ENCODE results near the gene SLC5A5. TPM values are rescaled to one million over a fixed set of nuclear protein-coding genes. Genes with fewer than 3 reads are reported as not detected.

Gene SLC5A5
- polyA plus RNA-seq, 1 of the 3 experiments (the other 2 are of a cell fraction), result 0.02 TPM

DNA sequence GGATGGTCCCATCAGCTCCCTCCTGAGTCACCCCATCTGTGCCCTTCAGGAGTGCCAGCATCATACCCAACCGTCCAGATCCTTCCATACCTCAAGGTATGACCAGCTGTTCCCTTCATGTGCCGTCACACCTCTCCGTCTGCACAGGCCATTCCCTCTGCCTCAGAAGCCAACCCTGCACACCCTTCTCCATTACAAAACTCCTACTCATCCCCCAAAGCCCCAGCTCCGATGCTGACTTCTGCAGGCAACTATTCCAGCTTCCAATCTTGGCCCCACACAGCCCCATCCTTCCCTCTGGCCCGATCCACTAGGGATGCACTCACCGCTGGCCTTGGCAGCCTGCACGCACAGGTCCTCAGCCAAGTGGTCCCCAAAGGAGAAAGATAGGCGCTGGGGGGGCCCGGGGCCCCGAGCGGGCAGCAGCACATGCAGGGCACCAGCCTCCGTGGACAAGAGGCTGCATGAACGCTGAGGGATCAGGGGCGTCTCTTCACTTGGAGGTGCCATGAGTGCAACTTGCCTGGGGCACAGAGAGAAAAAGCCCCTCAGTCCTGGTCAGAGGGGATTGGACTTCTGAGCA lies 27.7 kb upstream of the SLC5A5 start:
- no peaks in the 10 kb centered on the region for H3K36me3 ChIP-seq (replicated peaks in 1 of 2; ENCODE audit: control insufficient read depth in 1 of 2, insufficient read depth in 2 of 2, low read length in 1 of 2)
- H3K27ac ChIP-seq (ENCODE audit: low read depth in 2 of 2, low read length in 1 of 2), result no peak overlapping the region
- DNase-seq, result no peak
- no peaks in the 10 kb centered on the region for H3K9me2 ChIP-seq
- ChIA-PET POLR2A (interaction anchor here (3.1 kb wide), 1 partner anchor 16 kb away, joined by 14 read pairs; the partner anchor contains the start of gene RPL18A), CTCF (interaction anchor here (1.1 to 2.8 kb wide), 4 partner anchors 11 to 404 kb away, joined by 3 to 20 read pairs (median 3); partner anchors contain the start of gene CCDC124)
- no peaks in the 10 kb centered on the region for H4K20me1 ChIP-seq (ENCODE audit: insufficient read depth)
- no peak overlapping the region for H2AFZ ChIP-seq (ENCODE audit: low read depth)
- H3K4me2 ChIP-seq, result no peak overlapping the region
- WGBS (ENCODE audit: low lambda C conversion rate), result 84% methylated on average over 14 of the region's 14 CpGs
- no peak overlapping the region for H3K9ac ChIP-seq
- H3F3A ChIP-seq (replicated peaks; ENCODE audit: insufficient read depth), result no peaks in the 10 kb centered on the region
- peaks cover 0 to 14% of the 10 kb centered on the region in 2 experiments; a peak in 1 of 4 replicates for H3K4me1 ChIP-seq (ENCODE audit: control insufficient read depth in 1 of 2, insufficient read depth in 2 of 2, low read depth in 1 of 2, low read length in 1 of 2)
- H3K27me3 ChIP-seq (ENCODE audit: insufficient read depth), result no peaks in the 10 kb centered on the region
- no peaks in the 10 kb centered on the region for H3K9me3 ChIP-seq
- no peak for TF ChIP-seq TCF12 (IDR thresholded peaks at IDR 0.05)
- no peak for TF ChIP-seq RXRA (IDR thresholded peaks at IDR 0.05; ENCODE audit: borderline replicate concordance, low read depth)
- no peak for TF ChIP-seq SIN3A (IDR thresholded peaks at IDR 0.05; ENCODE audit: borderline replicate concordance, low read depth, low read length)
- TF ChIP-seq SMC3 (IDR thresholded peaks at IDR 0.05; ENCODE audit: low read depth, low read length), result no peak
- no peak for TF ChIP-seq MXI1 (IDR thresholded peaks at IDR 0.05; ENCODE audit: low read depth, low read length)
- TF ChIP-seq JUND (IDR thresholded peaks at IDR 0.05), result no peak
- TF ChIP-seq, protein P1, sequence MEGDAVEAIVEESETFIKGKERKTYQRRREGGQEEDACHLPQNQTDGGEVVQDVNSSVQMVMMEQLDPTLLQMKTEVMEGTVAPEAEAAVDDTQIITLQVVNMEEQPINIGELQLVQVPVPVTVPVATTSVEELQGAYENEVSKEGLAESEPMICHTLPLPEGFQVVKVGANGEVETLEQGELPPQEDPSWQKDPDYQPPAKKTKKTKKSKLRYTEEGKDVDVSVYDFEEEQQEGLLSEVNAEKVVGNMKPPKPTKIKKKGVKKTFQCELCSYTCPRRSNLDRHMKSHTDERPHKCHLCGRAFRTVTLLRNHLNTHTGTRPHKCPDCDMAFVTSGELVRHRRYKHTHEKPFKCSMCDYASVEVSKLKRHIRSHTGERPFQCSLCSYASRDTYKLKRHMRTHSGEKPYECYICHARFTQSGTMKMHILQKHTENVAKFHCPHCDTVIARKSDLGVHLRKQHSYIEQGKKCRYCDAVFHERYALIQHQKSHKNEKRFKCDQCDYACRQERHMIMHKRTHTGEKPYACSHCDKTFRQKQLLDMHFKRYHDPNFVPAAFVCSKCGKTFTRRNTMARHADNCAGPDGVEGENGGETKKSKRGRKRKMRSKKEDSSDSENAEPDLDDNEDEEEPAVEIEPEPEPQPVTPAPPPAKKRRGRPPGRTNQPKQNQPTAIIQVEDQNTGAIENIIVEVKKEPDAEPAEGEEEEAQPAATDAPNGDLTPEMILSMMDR (IDR thresholded peaks at IDR 0.05), result no peak
- TF ChIP-seq, protein P2, sequence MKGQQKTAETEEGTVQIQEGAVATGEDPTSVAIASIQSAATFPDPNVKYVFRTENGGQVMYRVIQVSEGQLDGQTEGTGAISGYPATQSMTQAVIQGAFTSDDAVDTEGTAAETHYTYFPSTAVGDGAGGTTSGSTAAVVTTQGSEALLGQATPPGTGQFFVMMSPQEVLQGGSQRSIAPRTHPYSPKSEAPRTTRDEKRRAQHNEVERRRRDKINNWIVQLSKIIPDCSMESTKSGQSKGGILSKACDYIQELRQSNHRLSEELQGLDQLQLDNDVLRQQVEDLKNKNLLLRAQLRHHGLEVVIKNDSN (IDR thresholded peaks at IDR 0.05; ENCODE audit: borderline replicate concordance, low read depth), result no peak
- no peak for TF ChIP-seq EP300 (IDR thresholded peaks at IDR 0.05; ENCODE audit: borderline replicate concordance in 1 of 2, low read depth in 1 of 2, low read length in 1 of 2)
- no peak for TF ChIP-seq RAD21 (IDR thresholded peaks at IDR 0.05; ENCODE audit: low read length)
- TF ChIP-seq NRF1 (IDR thresholded peaks at IDR 0.05; ENCODE audit: low read depth, low read length), result no peak
- no peak for TF ChIP-seq FOSL2 (IDR thresholded peaks at IDR 0.05; ENCODE audit: borderline replicate concordance, low read depth)
- TF ChIP-seq TEAD4 (IDR thresholded peaks at IDR 0.05; ENCODE audit: borderline replicate concordance, insufficient read depth), result no peak
- no peak for TF ChIP-seq FOXM1 (IDR thresholded peaks at IDR 0.05; ENCODE audit: low read depth)
- TF ChIP-seq YY1 (IDR thresholded peaks at IDR 0.05; ENCODE audit: low read depth), result no peak
- TF ChIP-seq, protein P3, sequence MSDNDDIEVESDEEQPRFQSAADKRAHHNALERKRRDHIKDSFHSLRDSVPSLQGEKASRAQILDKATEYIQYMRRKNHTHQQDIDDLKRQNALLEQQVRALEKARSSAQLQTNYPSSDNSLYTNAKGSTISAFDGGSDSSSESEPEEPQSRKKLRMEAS (IDR thresholded peaks at IDR 0.05; ENCODE audit: low read depth), result no peak
- no peak for TF ChIP-seq CHD2 (IDR thresholded peaks at IDR 0.05; ENCODE audit: low read length, partially characterized antibody)
- no peak for TF ChIP-seq NFIC (IDR thresholded peaks at IDR 0.05; ENCODE audit: borderline replicate concordance)
- TF ChIP-seq POLR2AphosphoS5 (IDR thresholded peaks at IDR 0.05; ENCODE audit: low read depth, low read length), result no peak
- no peak for TF ChIP-seq GABPA (IDR thresholded peaks at IDR 0.05; ENCODE audit: low read depth)
- H3K4me3 ChIP-seq (ENCODE audit: low read depth in 2 of 2, low read length in 1 of 2), result no peak overlapping the region
- no peaks in the 10 kb centered on the region for H3K79me2 ChIP-seq (ENCODE audit: insufficient read depth)
